ENCODE results near the gene PLSCR3. TPM values are rescaled to one million over a fixed set of nuclear protein-coding genes. Genes with fewer than 3 reads are reported as not detected.

PLSCR3 gene
- total and polyA plus RNA-seq, 4 donors: 19.2 to 43.0 (median 34.2) TPM

DNA sequence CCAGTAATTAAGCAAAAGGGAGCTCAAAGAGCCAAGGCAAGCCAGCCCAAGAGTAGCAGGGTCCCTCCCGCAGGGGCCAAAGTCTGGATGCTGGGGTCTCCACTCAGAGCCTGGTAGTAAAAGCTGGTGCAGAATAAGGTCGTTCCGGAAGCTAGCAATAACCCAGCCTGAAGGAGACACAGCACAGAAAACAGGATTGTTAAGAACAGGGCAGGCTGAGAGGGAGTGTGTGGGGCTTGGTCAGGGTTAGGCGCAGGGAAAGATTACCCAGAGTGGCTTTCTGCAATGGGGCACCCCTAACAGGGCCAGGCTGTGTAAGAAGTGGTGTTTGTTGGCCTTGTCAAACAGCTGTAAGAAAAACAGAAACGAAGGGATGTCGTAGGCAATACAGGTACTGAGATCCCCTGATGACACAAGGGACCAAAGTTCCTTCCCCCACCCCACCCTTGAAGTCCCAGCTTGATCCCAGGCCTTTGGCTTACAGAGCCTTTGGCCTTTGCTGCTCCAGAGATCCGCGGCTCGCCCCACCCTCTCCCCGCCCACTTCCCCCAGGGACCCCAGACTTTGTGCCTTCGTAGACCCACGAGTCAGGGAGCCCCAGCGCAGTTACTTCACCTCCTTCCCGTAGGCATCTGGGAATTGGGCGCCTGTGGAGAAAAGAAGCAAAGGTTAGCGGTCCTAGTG lies 8.9 kb upstream of the PLSCR3 start:
- peak overlapping the region; percentile 49 for H3K4me3 ChIP-seq
- H3K27ac ChIP-seq (ENCODE audit: low read depth in 1 of 2, low read length in 1 of 2): peak overlapping the region; percentile 87 to 88
- no peaks in the 10 kb centered on the region for H3K36me3 ChIP-seq (ENCODE audit: control insufficient read depth in 4 of 4, insufficient read depth in 4 of 4, low read length in 4 of 4)
- peak overlapping the region in 1 of 2 donors; percentile 90 for H3K9ac ChIP-seq (ENCODE audit: insufficient read depth in 1 of 2, low read length in 2 of 2)
- TF ChIP-seq, protein P1, sequence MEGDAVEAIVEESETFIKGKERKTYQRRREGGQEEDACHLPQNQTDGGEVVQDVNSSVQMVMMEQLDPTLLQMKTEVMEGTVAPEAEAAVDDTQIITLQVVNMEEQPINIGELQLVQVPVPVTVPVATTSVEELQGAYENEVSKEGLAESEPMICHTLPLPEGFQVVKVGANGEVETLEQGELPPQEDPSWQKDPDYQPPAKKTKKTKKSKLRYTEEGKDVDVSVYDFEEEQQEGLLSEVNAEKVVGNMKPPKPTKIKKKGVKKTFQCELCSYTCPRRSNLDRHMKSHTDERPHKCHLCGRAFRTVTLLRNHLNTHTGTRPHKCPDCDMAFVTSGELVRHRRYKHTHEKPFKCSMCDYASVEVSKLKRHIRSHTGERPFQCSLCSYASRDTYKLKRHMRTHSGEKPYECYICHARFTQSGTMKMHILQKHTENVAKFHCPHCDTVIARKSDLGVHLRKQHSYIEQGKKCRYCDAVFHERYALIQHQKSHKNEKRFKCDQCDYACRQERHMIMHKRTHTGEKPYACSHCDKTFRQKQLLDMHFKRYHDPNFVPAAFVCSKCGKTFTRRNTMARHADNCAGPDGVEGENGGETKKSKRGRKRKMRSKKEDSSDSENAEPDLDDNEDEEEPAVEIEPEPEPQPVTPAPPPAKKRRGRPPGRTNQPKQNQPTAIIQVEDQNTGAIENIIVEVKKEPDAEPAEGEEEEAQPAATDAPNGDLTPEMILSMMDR (IDR thresholded peaks at IDR 0.05; ENCODE audit: control extremely low read depth, extremely low read depth): no peak
- H3K9me3 ChIP-seq (ENCODE audit: control insufficient read depth in 4 of 4, insufficient read depth in 3 of 4, low read length in 3 of 4): no peaks in the 10 kb centered on the region
- DNase-seq (no peak), ATAC-seq (ENCODE audit: insufficient read depth, low FRiP score) (no peak)
- peaks cover 0 to 13% (median 7%) of the 10 kb centered on the region in 5 donors for H3K4me1 ChIP-seq (ENCODE audit: control insufficient read depth in 5 of 5, insufficient read depth in 5 of 5, low read length in 5 of 5)
- H3K27me3 ChIP-seq (ENCODE audit: control insufficient read depth in 3 of 3, insufficient read depth in 3 of 3, low read length in 2 of 3): no peaks in the 10 kb centered on the region
- WGBS, 2 donors: 14 to 16% methylated on average over 16 of the region's 16 CpGs

DNA sequence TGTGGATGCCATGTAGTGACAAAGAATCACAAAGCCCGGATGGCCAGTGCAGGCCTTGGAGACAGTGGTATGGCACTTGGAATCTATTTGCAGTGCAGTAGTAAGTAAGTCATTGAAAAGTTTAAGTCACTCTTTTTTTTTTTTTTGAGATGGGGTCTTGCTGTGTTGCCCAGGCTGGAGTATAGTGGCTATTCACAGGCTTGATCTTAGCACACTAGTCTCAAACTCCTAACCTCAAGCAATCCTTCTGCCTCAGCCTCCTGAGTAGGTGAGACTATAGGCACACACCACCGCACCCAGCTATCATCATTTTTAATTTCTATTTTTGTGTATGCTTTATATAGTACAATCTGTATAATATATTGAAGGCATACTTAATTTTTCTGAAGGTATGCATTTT lies 4.3 kb upstream of the PLSCR3 start:
- Histone ChIP-seq H3K9me3 (ENCODE audit: control insufficient read depth in 4 of 4, insufficient read depth in 3 of 4, low read length in 3 of 4) (no peaks in the 10 kb centered on the region), H3K9ac (ENCODE audit: insufficient read depth in 1 of 2, low read length in 2 of 2) (no peak overlapping the region), H3K36me3 (ENCODE audit: control insufficient read depth in 4 of 4, insufficient read depth in 4 of 4, low read length in 4 of 4) (no peaks in the 10 kb centered on the region), H3K4me3 (no peak overlapping the region), H3K27ac (ENCODE audit: low read depth in 1 of 2, low read length in 1 of 2) (no peak overlapping the region), H3K27me3 (ENCODE audit: control insufficient read depth in 3 of 3, insufficient read depth in 3 of 3, low read length in 2 of 3) (no peaks in the 10 kb centered on the region), H3K4me1 (ENCODE audit: control insufficient read depth in 5 of 5, insufficient read depth in 5 of 5, low read length in 5 of 5) (peaks cover 0 to 15% (median 7%) of the 10 kb centered on the region in 5 donors)
- WGBS, 2 donors: 86 to 96% methylated on average over 2 of the region's 2 CpGs
- DNase-seq (no peak), ATAC-seq (ENCODE audit: insufficient read depth, low FRiP score) (no peak)
- TF ChIP-seq, protein P1 (IDR thresholded peaks at IDR 0.05; ENCODE audit: control extremely low read depth, extremely low read depth): no peak

DNA sequence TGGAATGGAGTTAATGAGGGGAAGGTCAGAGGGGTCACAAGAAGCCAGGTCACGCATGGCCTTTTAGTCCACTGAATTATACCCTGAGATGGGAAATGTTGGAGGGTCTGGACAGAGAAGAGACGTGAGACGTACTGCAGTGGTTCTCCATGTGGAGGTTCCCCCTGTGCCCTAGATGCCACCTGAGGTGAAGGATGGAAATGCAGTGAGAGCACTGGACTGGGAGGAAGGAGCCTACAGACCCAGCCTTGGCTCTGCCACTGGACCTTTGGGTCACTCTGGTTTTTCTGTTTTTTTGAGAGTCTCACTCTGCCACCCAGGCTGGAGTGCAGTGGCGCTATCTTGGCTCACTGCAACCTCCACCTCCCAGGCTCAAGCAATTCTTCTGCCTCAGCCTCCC lies 1.8 kb upstream of the PLSCR3 start:
- DNase-seq (no peak), ATAC-seq (ENCODE audit: insufficient read depth, low FRiP score) (no peak)
- WGBS, 2 donors: 90 to 91% methylated on average over 4 of the region's 4 CpGs
- Histone ChIP-seq H3K9me3 (ENCODE audit: control insufficient read depth in 4 of 4, insufficient read depth in 3 of 4, low read length in 3 of 4) (no peaks in the 10 kb centered on the region), H3K9ac (ENCODE audit: insufficient read depth in 1 of 2, low read length in 2 of 2) (no peak overlapping the region), H3K27me3 (ENCODE audit: control insufficient read depth in 3 of 3, insufficient read depth in 3 of 3, low read length in 2 of 3) (no peaks in the 10 kb centered on the region), H3K27ac (ENCODE audit: low read depth in 1 of 2, low read length in 1 of 2) (no peak overlapping the region), H3K36me3 (ENCODE audit: control insufficient read depth in 4 of 4, insufficient read depth in 4 of 4, low read length in 4 of 4) (peaks cover 0 to 5% (median 3%) of the 10 kb centered on the region in 4 donors), H3K4me1 (ENCODE audit: control insufficient read depth in 5 of 5, insufficient read depth in 5 of 5, low read length in 5 of 5) (peaks cover 0 to 13% (median 3%) of the 10 kb centered on the region in 5 donors), H3K4me3 (no peak overlapping the region)
- TF ChIP-seq, protein P1 (IDR thresholded peaks at IDR 0.05; ENCODE audit: control extremely low read depth, extremely low read depth): no peak

Measured in lung (tissue), 12 donors.